RWPE2 (cell line): ENCODE data around the gene ARPP19.
"Not testable (repeated sequence)": the region's sequence is repeated elsewhere in the genome, so short reads cannot be mapped to it uniquely, and the experiment has no call there.

Experiments used
- ATAC-seq: fragments of 200-7000 bp; cut with Tn5 transposase; 3 replicates; pipeline ENCODE4 v1.9.1; 2021; ENCODE audit warnings: low read depth
- DNase-seq: peaks from one replicate; pipeline ENCODE4 v3.0.0-alpha.2; 2020; ENCODE audit warnings: low spot score
- H3K27ac ChIP-seq: fragments of 450-650 bp; 2 replicates; pipeline ENCODE4 v1.5.1; 2017; ENCODE audit warnings: mild to moderate bottlenecking; ENCODE audit not compliant: poor library complexity, severe bottlenecking
- H3K27me3 ChIP-seq: fragments of 250-450 bp; sonication (Bioruptor Pico); 2 replicates; pipeline ENCODE4 v1.5.1; 2021; ENCODE audit warnings: mild to moderate bottlenecking, moderate library complexity; ENCODE audit not compliant: insufficient read depth, poor library complexity, severe bottlenecking
- H3K36me3 ChIP-seq: fragments of 250-450 bp; sonication (Bioruptor Pico); 2 replicates; pipeline ENCODE4 v1.5.1; 2020; ENCODE audit warnings: low read depth, mild to moderate bottlenecking, moderate library complexity
- H3K4me1 ChIP-seq: fragments of 250-450 bp; sonication (Bioruptor Pico); 2 replicates; pipeline ENCODE4 v1.5.1; 2021; ENCODE audit warnings: mild to moderate bottlenecking, moderate library complexity; ENCODE audit not compliant: insufficient read depth, poor library complexity, severe bottlenecking
- H3K4me3 ChIP-seq: fragments of 250-450 bp; sonication (Bioruptor Pico); 2 replicates; pipeline ENCODE4 v1.5.1; 2021; ENCODE audit warnings: mild to moderate bottlenecking, moderate library complexity; ENCODE audit not compliant: severe bottlenecking
- H3K9me3 ChIP-seq: fragments of 250-450 bp; sonication (Bioruptor Pico); 2 replicates; pipeline ENCODE4 v1.5.1; 2021; ENCODE audit warnings: mild to moderate bottlenecking, moderate library complexity; ENCODE audit not compliant: severe bottlenecking
- TF ChIP-seq, protein P1 (sequence below): fragments of 450-650 bp; IDR thresholded peaks from one replicate; pipeline ENCODE4 v1.5.1; 2017; ENCODE audit warnings: mild to moderate bottlenecking, moderate library complexity; ENCODE audit not compliant: poor library complexity, severe bottlenecking

ARPP19 gene

DNA sequence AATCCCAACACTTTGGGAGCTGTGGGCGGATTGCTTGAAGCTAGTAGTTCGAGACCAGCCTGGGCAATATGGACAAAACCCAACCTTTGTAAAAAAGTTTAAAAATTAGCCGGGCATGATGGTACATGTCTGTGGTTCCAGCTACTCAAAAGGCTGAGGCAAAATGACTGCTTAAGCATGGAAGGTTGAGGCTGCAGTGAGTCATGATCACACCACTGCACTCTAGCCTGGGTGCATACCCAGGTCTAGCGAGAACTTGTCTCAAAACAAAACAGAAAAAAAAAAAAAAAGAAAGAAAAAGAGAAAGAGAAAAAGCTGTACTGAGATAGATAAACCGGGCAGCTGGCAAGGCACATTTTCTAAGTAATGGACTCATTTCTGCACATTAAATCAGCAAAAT, 10.6 kb downstream of the ARPP19 start:
- peaks cover 73% of the 10 kb centered on the region for H3K36me3 ChIP-seq
- ATAC-seq = peak; percentile 98
- no peaks in the 10 kb centered on the region for H3K9me3 ChIP-seq
- H3K4me1 ChIP-seq = peaks cover 52% of the 10 kb centered on the region
- TF ChIP-seq, protein P1, sequence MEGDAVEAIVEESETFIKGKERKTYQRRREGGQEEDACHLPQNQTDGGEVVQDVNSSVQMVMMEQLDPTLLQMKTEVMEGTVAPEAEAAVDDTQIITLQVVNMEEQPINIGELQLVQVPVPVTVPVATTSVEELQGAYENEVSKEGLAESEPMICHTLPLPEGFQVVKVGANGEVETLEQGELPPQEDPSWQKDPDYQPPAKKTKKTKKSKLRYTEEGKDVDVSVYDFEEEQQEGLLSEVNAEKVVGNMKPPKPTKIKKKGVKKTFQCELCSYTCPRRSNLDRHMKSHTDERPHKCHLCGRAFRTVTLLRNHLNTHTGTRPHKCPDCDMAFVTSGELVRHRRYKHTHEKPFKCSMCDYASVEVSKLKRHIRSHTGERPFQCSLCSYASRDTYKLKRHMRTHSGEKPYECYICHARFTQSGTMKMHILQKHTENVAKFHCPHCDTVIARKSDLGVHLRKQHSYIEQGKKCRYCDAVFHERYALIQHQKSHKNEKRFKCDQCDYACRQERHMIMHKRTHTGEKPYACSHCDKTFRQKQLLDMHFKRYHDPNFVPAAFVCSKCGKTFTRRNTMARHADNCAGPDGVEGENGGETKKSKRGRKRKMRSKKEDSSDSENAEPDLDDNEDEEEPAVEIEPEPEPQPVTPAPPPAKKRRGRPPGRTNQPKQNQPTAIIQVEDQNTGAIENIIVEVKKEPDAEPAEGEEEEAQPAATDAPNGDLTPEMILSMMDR = no peak
- no peak overlapping the region for H3K4me3 ChIP-seq
- H3K27ac ChIP-seq = peak overlapping the region; percentile 74
- peak; percentile 84 for DNase-seq
- no peaks in the 10 kb centered on the region for H3K27me3 ChIP-seq

- Histone ChIP-seq H3K4me3 (no peak overlapping the region), H3K27ac (peak overlapping the region; percentile 74), H3K9me3 (no peaks in the 10 kb centered on the region), H3K4me1 (peaks cover 50% of the 10 kb centered on the region), H3K36me3 (peaks cover 78% of the 10 kb centered on the region), H3K27me3 (no peaks in the 10 kb centered on the region)
- ATAC-seq (no peak), DNase-seq (no peak)
- TF ChIP-seq, protein P1 = no peak
Measured at GRCh38 chr15:52557274-52557641, 11.6 kb downstream of the ARPP19 start.

GRCh38 chr15:52556524-52557273, 12.1 kb downstream of the ARPP19 start:
- no peak overlapping the region for H3K4me3 ChIP-seq
- TF ChIP-seq, protein P1 = no peak
- H3K27me3 ChIP-seq = no peaks in the 10 kb centered on the region
- H3K36me3 ChIP-seq = peaks cover 83% of the 10 kb centered on the region
- DNase-seq (no peak), ATAC-seq (no peak)
- peak overlapping the region; percentile 74 for H3K27ac ChIP-seq
- H3K4me1 ChIP-seq = peaks cover 47% of the 10 kb centered on the region
- H3K9me3 ChIP-seq = no peaks in the 10 kb centered on the region

DNA sequence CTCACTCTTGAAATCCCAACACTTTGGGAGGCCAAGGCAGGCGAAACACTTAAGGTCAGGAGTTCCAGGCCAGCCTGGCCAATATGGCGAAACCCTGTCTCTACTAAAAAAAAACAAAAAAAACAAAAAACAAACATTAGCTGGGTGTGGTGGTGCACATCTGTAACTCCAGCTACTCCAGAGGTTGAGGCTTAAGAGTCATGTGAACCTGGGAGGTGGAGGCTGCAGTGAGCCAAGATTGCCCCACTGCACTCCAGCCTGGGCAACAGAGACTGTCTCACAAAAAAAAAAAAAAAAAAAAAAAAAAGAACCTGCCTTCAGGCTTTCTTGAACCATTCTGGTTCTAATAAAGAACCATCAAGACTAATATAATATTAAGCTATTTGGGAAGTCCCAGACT, 16.5 kb downstream of the ARPP19 start:
- H3K9me3 ChIP-seq = no peaks in the 10 kb centered on the region
- H3K27ac ChIP-seq = no peak overlapping the region
- no peaks in the 10 kb centered on the region for H3K27me3 ChIP-seq
- DNase-seq (no peak), ATAC-seq (no peak)
- H3K4me1 ChIP-seq = peaks cover 12% of the 10 kb centered on the region
- TF ChIP-seq, protein P1 = no peak
- H3K36me3 ChIP-seq = peaks cover 95% of the 10 kb centered on the region
- no peak overlapping the region for H3K4me3 ChIP-seq

GRCh38 chr15:52551762-52552161, 17.1 kb downstream of the ARPP19 start:
- H3K36me3 ChIP-seq = peaks cover 95% of the 10 kb centered on the region
- H3K9me3 ChIP-seq = no peaks in the 10 kb centered on the region
- no peak for DNase-seq
- H3K27ac ChIP-seq = no peak overlapping the region
- TF ChIP-seq, protein P1 = no peak
- H3K27me3 ChIP-seq = no peaks in the 10 kb centered on the region
- peaks cover 6% of the 10 kb centered on the region for H3K4me1 ChIP-seq
- ATAC-seq = no peak
- no peak overlapping the region for H3K4me3 ChIP-seq

DNA sequence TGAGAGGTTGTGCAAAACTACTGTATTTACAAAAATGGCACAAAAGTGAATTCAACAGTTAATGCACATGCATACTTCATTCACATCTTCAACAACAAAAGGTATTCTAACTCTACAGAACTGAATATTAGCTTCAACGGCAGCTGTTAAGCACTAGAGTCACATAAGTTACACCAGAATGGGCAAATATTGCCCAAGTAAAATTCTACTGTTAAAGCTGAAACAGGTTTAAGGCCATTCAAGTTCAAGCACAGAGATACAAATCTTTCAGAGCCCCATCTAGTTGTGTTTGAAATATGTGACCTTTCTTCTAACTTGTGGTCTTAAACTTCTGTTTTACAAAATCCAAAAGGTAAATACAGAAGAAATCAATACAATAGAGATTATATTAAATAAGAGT, 17.6 kb downstream of the ARPP19 start:
- H3K36me3 ChIP-seq = peaks cover 95% of the 10 kb centered on the region
- not testable (repeated sequence) for ATAC-seq, H3K27me3 ChIP-seq, H3K4me3 ChIP-seq, H3K4me1 ChIP-seq, H3K9me3 ChIP-seq, H3K27ac ChIP-seq, DNase-seq
